GM19372 (cell line): ENCODE data around the gene PHACTR2.

Source experiments
- ATAC-seq: cut with Tn5 transposase; IDR thresholded peaks from one replicate; pipeline ENCODE4 v1.9.1; 2021; ENCODE audit warnings: mild to moderate bottlenecking, low read depth, moderate library complexity; ENCODE audit not compliant: unreplicated experiment

The PHACTR2 gene

GRCh38 chr6:143802833-143803565, 125.2 kb downstream of the PHACTR2 start:
- ATAC-seq, result no peak

GRCh38 chr6:143803769-143804568, 126.2 kb downstream of the PHACTR2 start:
- ATAC-seq, result no peak

- no peak for ATAC-seq
Observed at GRCh38 chr6:143804835-143805239, 127.1 kb downstream of the PHACTR2 start.

GRCh38 chr6:143806282-143807102, 128.7 kb downstream of the PHACTR2 start:
- ATAC-seq, result no peak

GRCh38 chr6:143807103-143807772, 129.5 kb downstream of the PHACTR2 start:
- ATAC-seq, result no peak

GRCh38 chr6:143810745-143811144, 133.0 kb downstream of the PHACTR2 start:
- no peak for ATAC-seq

- ATAC-seq, result no peak
Observed at GRCh38 chr6:143811501-143812157, 133.9 kb downstream of the PHACTR2 start.

- ATAC-seq, result no peak
Observed at GRCh38 chr6:143817621-143818020, 139.9 kb downstream of the PHACTR2 start.

- ATAC-seq, result no peak
Observed at GRCh38 chr6:143821359-143821758, 143.6 kb downstream of the PHACTR2 start.

- ATAC-seq, result no peak
Observed at GRCh38 chr6:143822584-143823024, 144.8 kb downstream of the PHACTR2 start.

- no peak for ATAC-seq
Observed at GRCh38 chr6:143823548-143823947, 145.8 kb downstream of the PHACTR2 start.

GRCh38 chr6:143828572-143828971, 150.8 kb downstream of the PHACTR2 start:
- no peak for ATAC-seq

GRCh38 chr6:143836150-143836549, 158.4 kb downstream of the PHACTR2 start:
- no peak for ATAC-seq

GRCh38 chr6:143838395-143838794, 160.6 kb downstream of the PHACTR2 start:
- no peak for ATAC-seq

- ATAC-seq, result no peak
Observed at GRCh38 chr6:143839196-143839595, 161.4 kb downstream of the PHACTR2 start.

GRCh38 chr6:143840595-143841265, 163.0 kb downstream of the PHACTR2 start:
- no peak for ATAC-seq

GRCh38 chr6:143842461-143842901, 164.7 kb downstream of the PHACTR2 start:
- peak; percentile 21 for ATAC-seq

- peak; percentile 100 for ATAC-seq
Observed at GRCh38 chr6:143842902-143843676, 165.3 kb downstream of the PHACTR2 start, which contains the start of gene LTV1. TSS of gene LTV1 (plus strand) at chr6:143843338. CDS start at chr6:143843478, 140 bp downstream.
